ENCODE data around the gene TAB3.
"Not testable (repeated sequence)": the region's sequence is repeated elsewhere in the genome, so short reads cannot be mapped to it uniquely, and the experiment has no call there.

TAB3 gene

DNA sequence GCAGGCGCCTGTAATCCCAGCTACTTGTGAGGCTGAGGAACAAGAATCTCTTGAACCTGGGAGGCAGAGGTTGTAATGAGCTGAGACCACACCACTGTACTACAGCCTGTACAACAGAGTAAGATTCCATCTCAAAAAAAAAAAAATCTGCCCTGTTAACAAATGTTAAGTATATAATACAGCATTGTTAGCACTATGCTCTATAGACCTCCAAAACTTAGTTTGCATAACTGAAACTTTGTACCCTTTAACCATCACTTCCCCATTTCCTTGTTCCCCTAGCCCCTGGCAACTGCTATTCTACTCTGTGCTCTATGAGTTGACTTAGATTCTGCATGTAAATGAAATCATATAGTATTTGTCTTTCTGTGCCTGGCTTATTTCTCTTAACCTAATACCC lies 76.7 kb downstream of the TAB3 start:
- no peak for DNase-seq

DNA sequence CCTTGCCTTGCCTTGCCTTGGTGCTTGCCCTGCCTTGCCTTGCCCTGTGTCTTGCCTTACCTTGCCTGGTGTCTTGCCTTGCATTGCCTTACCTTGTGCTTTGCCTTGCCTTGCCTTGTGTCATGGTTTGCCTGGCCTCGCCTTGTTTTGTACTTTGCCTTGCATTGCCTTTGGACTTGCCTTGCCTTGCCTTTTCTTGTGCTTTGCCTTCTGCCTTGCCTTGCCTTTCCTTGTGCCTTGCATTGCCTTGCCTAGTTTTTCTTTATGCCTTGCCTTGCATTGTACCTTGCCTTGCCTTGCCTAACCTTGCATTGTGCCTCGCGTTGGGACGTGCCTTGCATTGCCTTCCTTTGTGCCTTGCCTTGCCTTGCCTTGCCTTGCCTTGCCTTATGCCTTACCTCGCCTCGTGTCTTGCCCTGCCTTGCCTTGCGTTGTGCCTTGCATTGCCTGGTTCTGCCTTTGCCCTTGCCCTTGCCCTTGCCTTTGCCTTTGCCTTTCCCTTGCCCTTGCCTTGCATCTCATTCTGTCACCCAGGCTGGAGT lies 82.8 kb downstream of the TAB3 start:
- no peak for DNase-seq

DNA sequence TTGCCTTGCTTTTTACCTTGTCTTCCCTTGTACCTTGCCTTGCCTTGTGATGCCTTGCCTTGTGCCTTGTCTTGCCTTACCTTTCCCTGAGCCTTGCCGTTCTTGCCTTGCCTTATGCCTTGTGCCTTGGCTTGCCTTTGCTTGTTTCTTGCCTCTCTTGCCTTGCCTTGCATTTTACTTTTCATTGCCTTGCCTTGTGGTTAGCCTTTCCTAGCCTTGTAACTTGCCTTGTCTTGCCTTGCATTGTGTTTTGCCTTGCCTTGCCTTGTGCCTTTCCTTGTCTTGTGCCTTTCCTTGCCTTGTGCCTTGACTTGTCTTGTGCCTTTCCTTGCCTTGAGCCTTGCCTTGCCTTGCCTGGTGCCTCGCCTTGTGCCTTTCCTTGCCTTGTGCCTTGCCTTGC lies 84.6 kb downstream of the TAB3 start:
- no peak for DNase-seq

DNA sequence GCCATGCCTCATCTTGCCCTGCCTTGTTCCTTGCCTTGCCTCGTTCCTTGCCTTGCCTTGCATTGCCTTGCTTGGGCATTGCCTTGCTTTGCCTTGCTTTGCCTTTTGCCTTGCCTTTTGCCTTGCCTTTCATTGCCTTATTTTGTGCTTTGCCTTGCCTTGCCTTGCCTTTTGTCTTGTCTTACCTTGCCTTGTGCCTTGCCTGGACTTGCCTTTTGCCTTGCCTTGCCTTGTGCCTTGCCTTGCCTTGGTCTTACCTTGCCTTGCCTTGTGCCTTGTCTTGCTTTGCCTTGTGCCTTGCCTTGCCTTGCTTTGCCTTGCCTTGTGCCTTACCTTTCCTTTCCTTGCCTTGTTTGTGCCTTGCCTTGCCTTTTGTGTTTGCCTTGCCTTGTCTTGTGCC lies 88.2 kb downstream of the TAB3 start:
- DNase-seq: no peak

DNA sequence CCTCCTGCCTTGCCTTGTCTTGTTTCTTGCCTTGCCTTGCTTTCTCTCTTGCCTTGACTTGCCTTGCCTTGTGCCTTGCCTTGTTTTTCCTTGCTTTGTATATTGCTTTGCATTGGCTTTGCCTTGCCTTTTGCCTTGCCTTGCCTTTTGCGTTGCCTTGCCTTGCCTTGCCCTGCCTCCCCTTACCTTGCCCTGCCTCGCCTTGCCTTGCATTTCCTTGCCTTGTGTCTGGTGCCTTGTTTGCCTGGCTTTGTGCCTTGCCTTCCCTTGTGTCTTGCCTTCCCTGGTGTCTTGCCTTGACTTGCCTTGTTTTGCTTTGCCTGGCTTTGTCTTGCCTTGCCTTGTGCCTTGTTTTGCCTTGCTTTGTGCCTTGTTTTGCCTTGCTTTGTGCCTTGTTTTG lies 89.7 kb downstream of the TAB3 start:
- DNase-seq: no peak

DNA sequence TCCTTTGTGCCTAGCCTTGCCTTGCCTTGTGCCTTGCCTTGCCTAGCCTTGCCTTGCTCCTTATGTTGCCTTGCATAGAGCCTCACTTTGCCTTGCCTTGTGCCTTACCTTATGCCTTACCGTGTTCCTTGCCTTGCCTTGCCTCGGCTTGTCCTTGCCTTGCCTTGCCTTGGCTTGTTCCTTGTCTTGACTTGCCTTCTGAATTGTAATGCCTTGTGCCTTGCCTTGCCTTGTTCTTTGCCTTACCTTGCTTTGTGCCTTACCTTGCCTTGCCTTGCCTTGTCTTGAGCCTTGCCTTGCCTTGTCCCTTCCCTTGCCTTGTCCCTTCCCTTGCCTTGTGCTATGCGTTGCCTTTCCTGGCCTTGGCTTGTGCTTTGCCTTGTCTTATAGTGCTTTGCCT lies 90.2 kb downstream of the TAB3 start:
- DNase-seq: no peak

DNA sequence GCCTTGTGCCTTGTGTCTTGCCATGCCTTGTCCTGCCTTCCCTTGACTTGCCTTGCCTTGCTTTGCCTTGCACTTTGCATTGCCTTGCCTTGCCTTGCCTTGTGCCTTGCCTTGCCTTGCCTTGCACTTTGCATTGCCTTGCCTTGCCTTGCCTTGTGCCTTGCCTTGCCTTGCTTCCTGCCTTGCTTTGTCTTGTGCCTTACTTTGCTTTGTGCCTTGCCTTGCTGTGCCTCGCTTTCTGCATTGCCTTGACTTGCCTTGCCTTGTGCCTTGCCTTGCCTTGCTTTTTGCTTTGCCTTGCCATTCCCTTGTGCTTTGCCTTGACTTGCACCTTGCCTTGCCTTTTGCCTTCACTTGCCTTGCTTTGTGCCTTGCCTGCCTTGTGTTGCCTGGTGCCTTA lies 91.8 kb downstream of the TAB3 start:
- not testable (repeated sequence) for DNase-seq

DNA sequence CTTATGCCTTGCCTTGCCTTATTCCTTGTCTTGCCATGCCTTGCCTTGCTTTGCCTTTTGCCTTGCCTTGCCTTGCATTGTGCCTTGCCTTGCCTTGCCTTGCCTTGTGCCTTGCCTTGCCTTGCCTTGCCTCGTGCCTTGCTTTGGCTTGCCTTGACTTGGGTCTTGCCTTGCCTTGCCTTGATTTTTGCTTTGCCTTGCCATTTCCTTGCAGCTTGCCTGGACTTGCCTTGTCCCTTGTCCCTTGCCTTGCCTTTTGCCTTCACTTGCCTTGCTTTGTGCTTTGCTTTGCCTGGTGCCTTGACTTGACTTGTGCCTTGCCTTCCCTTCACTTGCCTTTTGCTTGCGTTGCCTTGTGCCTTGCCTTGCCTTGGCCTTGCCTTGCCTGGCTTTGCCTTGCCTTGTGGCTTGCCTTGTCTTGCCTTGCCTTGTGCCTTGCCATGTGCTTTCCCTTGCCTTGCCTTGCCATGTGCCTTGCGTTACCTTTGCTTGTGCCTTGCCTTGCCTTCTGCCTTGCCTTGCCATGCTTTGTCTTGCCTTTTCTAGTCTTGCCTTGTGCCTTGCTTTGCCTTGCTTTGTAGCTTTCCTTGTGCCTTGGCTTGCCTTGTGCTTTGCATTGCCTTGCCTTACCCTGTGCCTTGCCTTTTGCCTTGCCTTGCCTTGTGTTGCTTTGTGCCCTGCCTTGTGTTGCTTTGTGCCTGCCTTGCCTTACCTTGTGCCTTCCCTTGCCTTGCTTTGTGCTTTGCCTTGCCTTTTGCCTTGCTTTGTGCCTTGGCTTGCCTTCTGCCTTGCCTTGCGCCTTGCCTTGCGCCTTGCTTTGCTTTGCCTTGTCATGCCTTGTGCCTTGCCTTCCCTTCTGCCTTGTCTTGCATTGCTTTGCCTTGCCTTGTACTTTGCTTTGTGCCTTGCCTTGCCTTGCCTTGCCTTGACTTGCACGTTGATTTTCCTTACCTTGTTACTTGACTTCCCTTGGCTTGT lies 92.8 kb downstream of the TAB3 start:
- DNase-seq: no peak

DNA sequence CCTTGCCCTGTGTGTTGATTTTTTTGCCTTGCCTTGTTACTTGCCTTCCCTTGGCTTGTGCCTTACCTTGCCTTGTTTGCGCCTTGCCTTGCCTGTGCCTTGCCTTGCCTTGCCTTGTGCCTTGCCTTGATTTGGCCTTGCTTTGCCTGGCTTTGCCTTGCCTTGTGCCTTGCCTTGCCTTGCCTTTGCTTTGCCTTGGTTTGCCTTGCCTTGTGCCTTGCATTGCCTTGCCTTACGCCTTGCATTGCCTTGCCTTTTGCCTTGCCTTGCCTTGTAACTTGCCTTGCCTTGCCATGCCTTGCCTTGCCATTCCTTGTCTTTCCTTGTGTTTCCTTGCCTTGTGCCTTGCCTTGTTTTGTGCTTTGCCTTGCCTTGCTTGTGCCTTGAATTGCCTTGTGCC lies 94.6 kb downstream of the TAB3 start:
- DNase-seq: no peak

DNA sequence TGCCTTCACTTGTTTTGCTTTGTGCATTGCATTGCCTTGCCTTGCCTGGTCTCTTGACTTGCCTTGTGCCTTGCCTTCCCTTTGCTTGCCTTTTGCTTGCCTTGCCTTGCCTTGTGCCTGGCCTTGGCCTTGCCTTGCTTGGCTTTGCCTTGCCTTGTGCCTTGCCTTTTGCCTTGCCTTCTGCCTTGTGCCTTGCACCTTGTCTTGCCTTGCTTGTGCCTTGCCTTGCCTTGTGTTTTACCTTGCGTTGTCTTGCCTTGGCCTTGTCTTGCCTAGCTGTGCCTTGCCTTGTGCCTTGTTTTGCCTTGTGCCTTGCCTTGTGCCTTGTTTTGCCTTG lies 95.3 kb downstream of the TAB3 start:
- DNase-seq: no peak

DNA sequence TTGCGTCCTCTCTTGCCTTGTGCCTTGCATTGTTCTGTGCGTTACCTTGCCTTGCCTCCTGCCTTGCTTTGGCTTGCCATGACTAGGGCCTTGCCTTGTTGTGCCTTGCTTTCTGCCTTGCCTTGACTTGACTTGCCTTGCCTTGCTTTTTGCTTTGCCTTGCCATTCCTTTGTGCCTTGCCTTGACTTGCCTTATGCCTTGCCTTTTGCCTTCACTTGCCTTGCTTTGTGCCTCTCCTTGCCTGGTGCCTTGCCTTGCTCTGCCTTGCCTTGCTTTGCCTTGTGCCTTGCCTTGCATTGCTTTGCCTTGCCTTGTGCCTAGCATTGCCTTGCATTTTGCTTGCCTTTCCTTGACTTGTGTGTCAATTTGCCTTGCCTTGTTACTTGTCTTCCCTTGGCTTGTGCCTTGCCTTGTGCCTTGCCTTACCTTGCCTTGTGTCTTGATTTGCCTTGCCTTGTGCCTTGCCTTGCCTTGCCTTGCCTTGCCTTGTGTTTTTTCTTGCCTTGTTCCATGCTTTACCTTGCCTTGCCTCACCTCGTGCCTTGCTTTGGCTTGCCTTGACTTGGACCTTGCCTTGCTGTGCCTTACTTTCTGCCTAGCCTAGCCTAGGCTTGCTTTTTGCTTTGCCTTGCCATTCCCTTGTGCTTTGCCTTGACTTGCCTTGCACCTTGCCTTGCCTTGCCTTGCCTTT lies 95.8 kb downstream of the TAB3 start:
- DNase-seq: no peak

DNA sequence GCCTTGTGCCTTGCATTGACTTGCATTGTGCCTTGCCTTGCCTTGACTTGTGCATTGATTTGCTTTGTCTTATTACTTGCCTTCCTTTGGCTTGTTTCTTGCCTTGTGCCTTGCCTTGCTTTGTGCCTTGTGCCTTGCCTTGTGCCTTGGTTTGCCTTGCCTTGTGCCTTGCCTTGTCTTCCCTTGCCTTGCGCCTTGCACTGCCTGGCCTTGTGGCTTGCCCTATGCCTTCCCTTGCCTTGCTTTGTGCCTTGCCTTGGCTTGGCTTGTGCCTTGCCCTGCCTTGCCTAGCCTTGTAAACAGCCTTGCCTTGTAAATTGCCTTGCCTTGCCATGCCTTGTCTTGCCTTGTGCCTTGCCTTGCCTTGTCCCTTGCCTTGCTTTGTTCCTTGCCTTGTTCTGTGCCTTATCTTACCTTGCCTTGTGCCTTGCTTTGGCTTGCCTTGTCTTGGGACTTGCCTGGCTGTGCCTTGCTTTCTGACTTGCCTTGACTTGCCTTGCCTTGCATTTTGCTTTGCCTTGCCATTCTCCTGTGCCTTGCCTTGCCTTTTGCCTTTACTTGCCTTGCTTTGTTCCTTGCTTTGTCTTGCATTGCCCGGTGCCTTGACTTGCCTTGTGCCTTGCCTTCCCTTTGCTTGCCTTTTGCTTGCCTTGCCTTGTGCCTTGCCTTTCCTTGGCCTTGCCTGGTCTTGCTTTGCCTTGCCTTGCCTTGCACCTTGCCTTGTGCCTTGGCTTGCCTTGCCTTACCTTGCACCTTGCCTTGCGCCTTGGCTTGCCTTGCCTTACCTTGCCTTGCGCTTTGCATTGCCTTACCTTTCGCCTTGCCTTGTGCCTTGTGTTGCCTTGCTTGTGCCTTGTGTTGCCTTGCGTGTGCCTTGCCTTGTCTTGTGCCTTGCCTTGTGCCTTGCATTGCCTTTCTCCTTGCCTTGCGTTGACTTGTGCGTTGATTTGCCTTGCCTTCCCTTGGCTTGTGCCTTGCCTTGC lies 97.5 kb downstream of the TAB3 start:
- no peak for DNase-seq

DNA sequence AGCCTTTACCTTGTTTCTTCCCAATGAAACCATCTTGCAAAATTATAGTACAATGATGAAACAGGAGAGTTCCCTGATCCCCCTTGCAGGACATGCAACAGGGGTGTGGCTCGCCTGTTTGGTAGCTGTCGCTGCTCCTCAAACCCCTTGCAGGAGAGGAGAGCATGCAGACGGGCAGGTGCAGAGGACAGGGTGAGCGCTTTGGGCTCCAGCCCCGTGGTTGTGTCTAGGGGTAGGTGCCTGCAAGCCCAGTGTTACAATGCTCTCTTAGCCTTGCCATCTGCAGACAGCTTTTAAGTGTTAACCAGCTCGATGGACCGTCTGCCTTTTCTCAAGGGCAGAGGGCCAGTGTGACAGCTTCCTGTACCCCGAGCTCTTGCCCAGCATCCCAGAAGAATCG lies 102.0 kb downstream of the TAB3 start:
- DNase-seq: no peak

DNA sequence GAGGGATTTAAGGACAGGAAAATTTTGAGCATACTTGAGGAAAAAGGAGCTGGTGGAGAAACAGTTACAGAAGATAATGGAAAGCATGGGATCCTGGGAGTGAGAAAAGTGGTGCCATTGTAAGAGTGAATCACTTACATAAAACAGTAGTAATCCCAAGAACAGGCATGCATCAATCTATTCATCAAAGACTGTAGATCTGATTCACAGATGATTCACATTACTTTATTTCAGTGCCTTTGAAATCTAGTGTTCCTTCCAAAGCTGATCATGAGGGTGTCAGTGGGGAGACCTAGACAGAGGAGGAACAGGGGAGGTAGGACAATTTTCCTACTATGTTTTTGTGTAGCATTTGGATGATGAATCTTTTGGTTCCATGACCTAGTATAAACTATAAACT lies 102.7 kb downstream of the TAB3 start:
- no peak for DNase-seq

DNA sequence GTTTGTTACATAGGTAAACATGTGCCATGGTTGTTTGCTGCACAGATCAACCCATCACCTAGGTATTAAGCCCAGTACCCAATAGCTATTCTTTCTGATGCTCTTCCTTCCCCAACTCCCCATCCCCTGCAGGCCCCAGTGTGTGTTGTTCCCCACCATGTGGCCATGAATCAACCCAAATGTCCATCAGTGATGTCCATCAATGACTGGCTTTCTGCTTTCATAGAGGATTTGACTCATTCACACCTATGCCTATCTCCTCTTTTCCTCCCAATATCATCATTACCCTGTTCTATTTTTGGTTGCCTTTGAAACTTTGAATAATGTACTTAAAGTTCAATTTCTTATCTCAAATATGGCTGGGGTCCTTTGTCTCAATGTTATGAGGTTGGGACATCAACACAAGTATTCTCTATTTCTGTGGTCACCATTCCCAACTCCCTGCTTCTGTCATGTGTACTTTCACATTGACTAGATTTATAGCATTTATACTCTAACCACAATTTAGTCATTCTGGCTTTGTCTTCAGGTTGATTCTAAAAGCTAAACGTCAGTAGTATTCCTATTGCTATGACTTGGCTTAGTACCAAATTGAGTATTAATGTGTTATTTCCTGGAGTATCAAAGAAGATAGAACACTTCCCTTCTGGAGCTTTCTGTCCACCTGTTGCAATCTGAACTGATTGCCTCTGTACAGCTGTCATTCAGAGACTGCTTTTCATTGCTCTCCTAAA lies 107.2 kb downstream of the TAB3 start:
- DNase-seq: no peak

DNA sequence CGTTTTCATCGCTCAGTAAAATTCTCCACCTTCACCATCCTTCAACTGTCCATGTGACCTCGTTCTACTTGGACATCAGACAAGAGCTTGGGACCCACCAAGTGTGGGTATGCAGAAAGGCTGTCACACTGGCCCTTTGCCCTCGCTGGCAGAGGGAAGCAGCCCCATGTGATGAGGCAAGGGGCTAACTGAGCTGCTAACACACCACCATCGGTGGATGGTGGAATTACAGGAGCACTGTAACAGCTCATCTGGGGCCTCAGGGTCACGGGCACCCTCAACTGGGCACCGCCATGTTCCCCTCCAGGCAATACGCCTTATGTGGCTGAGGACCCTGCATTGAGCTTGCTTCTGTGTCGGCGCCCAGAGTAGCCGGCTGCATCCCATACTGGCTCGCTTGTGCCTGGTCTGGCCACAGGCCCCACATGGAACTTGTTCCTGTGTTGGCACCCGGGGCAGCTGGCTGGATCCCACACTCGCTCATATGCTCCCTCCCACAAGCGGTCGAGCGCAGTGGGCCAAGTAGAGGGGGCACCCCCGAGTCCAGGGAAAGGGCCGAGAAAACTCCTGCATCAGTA lies 109.5 kb downstream of the TAB3 start:
- no peak for DNase-seq

DNA sequence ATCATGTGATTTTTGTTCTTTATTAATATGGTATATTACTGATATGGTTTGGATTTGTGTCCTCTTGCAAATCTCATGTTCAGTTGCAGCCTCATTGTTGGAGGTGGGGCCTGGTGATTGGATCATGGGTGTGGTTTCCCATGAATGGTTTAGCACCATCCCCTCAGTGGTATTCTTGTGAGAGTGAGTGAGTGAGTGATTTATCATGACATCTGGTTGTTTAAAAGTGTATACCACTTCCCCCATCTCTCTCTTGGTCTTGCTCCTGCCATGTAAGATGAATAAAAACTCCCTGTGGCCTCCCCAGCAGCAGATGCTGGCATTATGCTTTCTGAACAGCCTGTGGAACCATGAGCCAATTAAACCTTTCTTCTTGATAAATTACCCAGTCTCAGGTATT lies 111.5 kb downstream of the TAB3 start:
- no peak for DNase-seq
